Measurements from ENCODE around the gene USP6NL.

Gene USP6NL

GRCh38 chr10:11404901-11405300 lies 206.5 kb downstream of the USP6NL start:
- DNase-seq, result no peak
